Measurements from ENCODE around the gene OR10W1. TPM values are rescaled to one million over a fixed set of nuclear protein-coding genes. Genes with fewer than 3 reads are reported as not detected.

Gene OR10W1
- total and polyA plus RNA-seq, 2 of the 8 experiments (the other 6 are each of a cell fraction or from before 2014, with no cell fraction given): not detected

GRCh38 chr11:58243954-58244353, 24.1 kb downstream of the OR10W1 start:
- no peaks in the 10 kb centered on the region for H3K36me3 ChIP-seq (ENCODE audit: control insufficient read depth in 2 of 4, insufficient read depth in 4 of 4, low read length in 3 of 4)
- no peak overlapping the region for H3K56ac ChIP-seq (replicated peaks; ENCODE audit: insufficient read length, low read depth, low read length)
- no peaks in the 10 kb centered on the region for H3K79me1 ChIP-seq (ENCODE audit: low read depth, low read length)
- no peak overlapping the region for H3K18ac ChIP-seq (ENCODE audit: extremely low read depth, low read length)
- 100% methylated on average over 2 of the region's 2 CpGs; no CpG with 5 or more reads in 1 of the 2 experiments for WGBS, 2 experiments (ENCODE audit: extremely low coverage in 1 of 2, insufficient coverage in 1 of 2, insufficient read length in 1 of 2, insufficient replicate concordance in 2 of 2, low coverage in 1 of 2, low lambda C conversion rate in 2 of 2, missing lambda C conversion rate in 1 of 2)
- H4K8ac ChIP-seq (ENCODE audit: extremely low read depth, insufficient read depth, low read length): no peak overlapping the region
- H3K27me3 ChIP-seq (replicated peaks in 1 of 4; ENCODE audit: control insufficient read depth in 3 of 4, extremely low read depth in 1 of 4, insufficient read depth in 3 of 4, low read length in 3 of 4): no peaks in the 10 kb centered on the region
- H2AK5ac ChIP-seq (ENCODE audit: low read depth, low read length): no peak overlapping the region
- no peak overlapping the region for H3K14ac ChIP-seq (ENCODE audit: insufficient read length)
- H3K4ac ChIP-seq (replicated peaks; ENCODE audit: insufficient read length, low read depth, low read length): no peak overlapping the region
- H3K23me2 ChIP-seq (ENCODE audit: low read depth, low read length): no peaks in the 10 kb centered on the region
- H3K79me2 ChIP-seq (ENCODE audit: control insufficient read depth in 1 of 2, insufficient read depth in 2 of 2, low read length in 2 of 2): no peaks in the 10 kb centered on the region
- no peak for FAIRE-seq
- H2BK15ac ChIP-seq (ENCODE audit: low read length): no peak overlapping the region
- no peak overlapping the region for H3K4me3 ChIP-seq (ENCODE audit: extremely low read depth in 1 of 4, insufficient read depth in 2 of 4, low read depth in 3 of 4, low read length in 4 of 4)
- no peak overlapping the region for H2AFZ ChIP-seq (ENCODE audit: low read length)
- H3K27ac ChIP-seq (ENCODE audit: low read depth, low read length): no peak overlapping the region
- no peak overlapping the region for H3K23ac ChIP-seq (ENCODE audit: insufficient read length)
- DNase-seq (ENCODE audit: low read depth in 1 of 2, low spot score in 2 of 2): no peak
- H4K20me1 ChIP-seq (replicated peaks in 1 of 2; ENCODE audit: control insufficient read depth in 1 of 2, insufficient read depth in 2 of 2, low read length in 2 of 2): no peaks in the 10 kb centered on the region
- no peak overlapping the region for H2BK12ac ChIP-seq (ENCODE audit: low read depth, low read length)
- H4K91ac ChIP-seq (replicated peaks; ENCODE audit: insufficient read length, low read length): no peak overlapping the region
- H3K4me2 ChIP-seq (ENCODE audit: insufficient read depth in 1 of 2, low read depth in 2 of 2, low read length in 2 of 2): no peak overlapping the region
- ChIA-PET CTCF (ENCODE audit: partially characterized antibody) (no interaction called here), POLR2A (ENCODE audit: partially characterized antibody) (no interaction called here)
- H3K9me3 ChIP-seq (ENCODE audit: insufficient read depth in 2 of 2, low read depth in 1 of 2, low read length in 1 of 2): peaks cover 5 to 12% of the 10 kb centered on the region in 2 experiments; a peak in 3 of 4 replicates
- H3K9ac ChIP-seq (replicated peaks in 1 of 4; ENCODE audit: extremely low read depth in 1 of 4, low read depth in 3 of 4, low read length in 3 of 4): no peak overlapping the region
- no peak overlapping the region for H2BK120ac ChIP-seq (replicated peaks; ENCODE audit: low read depth, low read length)
- no peak overlapping the region for H4K5ac ChIP-seq (ENCODE audit: insufficient read length, low read depth, low read length)
- H2BK5ac ChIP-seq (ENCODE audit: low read depth, low read length): no peak overlapping the region
- no peaks in the 10 kb centered on the region for H3K4me1 ChIP-seq (replicated peaks in 1 of 4; ENCODE audit: control insufficient read depth in 3 of 4, insufficient read depth in 4 of 4, low read length in 3 of 4)
- H2BK20ac ChIP-seq (ENCODE audit: low read length): no peak overlapping the region
- no peak for TF ChIP-seq CTCF (IDR thresholded peaks at IDR 0.05; ENCODE audit: control extremely low read depth in 1 of 3, insufficient read depth in 1 of 3, low read depth in 1 of 3, low read length in 3 of 3)
- no peak for TF ChIP-seq EZH2 (IDR thresholded peaks at IDR 0.05; ENCODE audit: low read depth, low read length, severe bottlenecking)
- TF ChIP-seq USF2 (IDR thresholded peaks at IDR 0.05; ENCODE audit: low read length): no peak
- TF ChIP-seq NRF1 (IDR thresholded peaks at IDR 0.05; ENCODE audit: low read depth, low read length): no peak
- TF ChIP-seq GTF2F1 (IDR thresholded peaks at IDR 0.05; ENCODE audit: borderline replicate concordance, low read depth, low read length): no peak
- no peak for TF ChIP-seq HDAC6 (IDR thresholded peaks at IDR 0.05; ENCODE audit: low read depth, low read length)
- no peak for TF ChIP-seq GABPA (IDR thresholded peaks at IDR 0.05; ENCODE audit: borderline replicate concordance, insufficient read depth, low read length)
- TF ChIP-seq E2F6 (IDR thresholded peaks at IDR 0.05): no peak
- no peak for TF ChIP-seq BCL11A (IDR thresholded peaks at IDR 0.05; ENCODE audit: low read depth in 2 of 2, low read length in 2 of 2)
- TF ChIP-seq BACH1 (IDR thresholded peaks at IDR 0.05; ENCODE audit: low read length): no peak
